Measurements from ENCODE around the gene PCNX2.

- TF ChIP-seq POLR2A (IDR thresholded peaks at IDR 0.05; ENCODE audit: low read length) (no peak), GATA1 (IDR thresholded peaks at IDR 0.05; ENCODE audit: low read depth, low read length) (no peak)
Measured at GRCh38 chr1:233242827-233243483, 52.6 kb downstream of the PCNX2 start.
